HEK293T (cell line): Measurements from ENCODE around the gene MYO18B.

ENCODE experiments used
- CTCF ChIA-PET: fragments of 350-600 bp; formaldehyde crosslinking; extraction: SDS; loops from one replicate; lab custom pipeline; 2021; ENCODE audit warnings: antibody characterized with exemption, inconsistent platforms; lab: Yijun Ruan, JAX
- POLR2A ChIA-PET: fragments of 350-600 bp; formaldehyde crosslinking; extraction: SDS; loops from one replicate; lab custom pipeline; 2020; ENCODE audit warnings: antibody characterized with exemption, inconsistent platforms; lab: Yijun Ruan, JAX
- DNase-seq: peaks from one replicate; pipeline ENCODE4 v3.0.0; 2012; ENCODE audit warnings: mixed read lengths; ENCODE audit errors: extremely low spot score
- ARNT ChIP-seq: fragments of 450-650 bp; IDR thresholded peaks from 2 replicates; pipeline ENCODE4 v1.6.1; 2017; ENCODE audit warnings: mild to moderate bottlenecking
- BHLHE40 ChIP-seq: fragments of 450-650 bp; IDR thresholded peaks from 2 replicates; pipeline ENCODE4 v1.6.1; 2016; ENCODE audit warnings: mild to moderate bottlenecking, moderate library complexity, borderline replicate concordance
- CTBP1 ChIP-seq: fragments of 450-650 bp; IDR thresholded peaks from 2 replicates; pipeline ENCODE4 v1.6.1; 2016; ENCODE audit warnings: borderline replicate concordance
- ELF4 ChIP-seq: fragments of 450-650 bp; IDR thresholded peaks from 2 replicates; pipeline ENCODE4 v1.6.1; 2017; ENCODE audit warnings: antibody characterized with exemption
- FOXA1 ChIP-seq: fragments of 450-650 bp; IDR thresholded peaks from 2 replicates; pipeline ENCODE4 v1.6.1; 2016; ENCODE audit warnings: mild to moderate bottlenecking
- FOXK2 ChIP-seq: fragments of 450-650 bp; IDR thresholded peaks from 2 replicates; pipeline ENCODE4 v1.6.1; 2016; ENCODE audit warnings: mild to moderate bottlenecking
- FOXM1 ChIP-seq: fragments of 450-650 bp; IDR thresholded peaks from 2 replicates; pipeline ENCODE4 v1.6.1; 2017; ENCODE audit warnings: mild to moderate bottlenecking, borderline replicate concordance
- HDGF ChIP-seq: fragments of 450-650 bp; IDR thresholded peaks from 2 replicates; pipeline ENCODE4 v1.6.1; 2017; ENCODE audit warnings: antibody characterized with exemption, borderline replicate concordance
- L3MBTL2 ChIP-seq: fragments of 450-650 bp; conservative IDR thresholded peaks from 2 replicates; pipeline ENCODE4 v1.6.1; 2016; ENCODE audit warnings: mild to moderate bottlenecking
- LEF1 ChIP-seq: fragments of 450-650 bp; IDR thresholded peaks from 2 replicates; pipeline ENCODE4 v1.6.1; 2017; ENCODE audit warnings: mild to moderate bottlenecking, borderline replicate concordance
- NFRKB ChIP-seq: fragments of 450-650 bp; IDR thresholded peaks from 2 replicates; pipeline ENCODE4 v1.6.1; 2016; ENCODE audit warnings: mild to moderate bottlenecking, moderate library complexity
- SP1 ChIP-seq: fragments of 450-650 bp; IDR thresholded peaks from 2 replicates; pipeline ENCODE4 v1.6.1; 2017
- SUZ12 ChIP-seq: fragments of 450-650 bp; IDR thresholded peaks from 2 replicates; pipeline ENCODE4 v1.6.1; 2016; ENCODE audit warnings: mild to moderate bottlenecking
- TARDBP ChIP-seq: fragments of 450-650 bp; IDR thresholded peaks from 2 replicates; pipeline ENCODE4 v1.6.1; 2016
- ZNF384 ChIP-seq: fragments of 450-650 bp; IDR thresholded peaks from 2 replicates; pipeline ENCODE4 v1.6.1; 2016
- TF ChIP-seq, protein P1 (sequence below): fragments of 450-650 bp; IDR thresholded peaks from 2 replicates; pipeline ENCODE4 v1.6.1; 2016

MYO18B gene

DNA sequence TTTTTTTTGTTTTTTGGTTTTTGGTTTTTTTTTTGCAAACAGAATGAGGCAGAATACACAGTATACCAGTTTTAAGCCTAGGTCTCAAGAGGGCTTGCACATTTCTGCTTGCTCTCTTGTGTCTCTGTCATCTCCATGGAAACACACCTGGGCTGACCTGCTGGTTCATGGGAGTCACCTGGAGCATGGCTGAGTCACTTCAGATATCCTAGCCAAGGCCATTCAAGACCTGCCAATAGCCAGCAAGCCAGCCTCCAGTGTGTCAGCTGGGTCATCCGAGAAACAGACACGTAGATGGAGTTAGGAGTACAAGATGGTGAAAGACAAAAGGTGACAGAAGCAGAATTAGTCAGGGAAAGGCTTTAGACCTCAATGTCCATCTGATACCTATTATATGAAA is 303.1 kb downstream of the MYO18B start:
- TF ChIP-seq NFRKB (no peak), ZNF384 (no peak), BHLHE40 (no peak), FOXM1 (no peak), ARNT (no peak), LEF1 (no peak), CTBP1 (no peak), FOXA1 (no peak), FOXK2 (no peak), ELF4 (no peak), TARDBP (no peak), SP1 (no peak)
- TF ChIP-seq, protein P1, sequence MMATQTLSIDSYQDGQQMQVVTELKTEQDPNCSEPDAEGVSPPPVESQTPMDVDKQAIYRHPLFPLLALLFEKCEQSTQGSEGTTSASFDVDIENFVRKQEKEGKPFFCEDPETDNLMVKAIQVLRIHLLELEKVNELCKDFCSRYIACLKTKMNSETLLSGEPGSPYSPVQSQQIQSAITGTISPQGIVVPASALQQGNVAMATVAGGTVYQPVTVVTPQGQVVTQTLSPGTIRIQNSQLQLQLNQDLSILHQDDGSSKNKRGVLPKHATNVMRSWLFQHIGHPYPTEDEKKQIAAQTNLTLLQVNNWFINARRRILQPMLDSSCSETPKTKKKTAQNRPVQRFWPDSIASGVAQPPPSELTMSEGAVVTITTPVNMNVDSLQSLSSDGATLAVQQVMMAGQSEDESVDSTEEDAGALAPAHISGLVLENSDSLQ = no peak
- no peak for DNase-seq
- ChIA-PET POLR2A (no interaction called here), CTCF (no interaction called here)

DNA sequence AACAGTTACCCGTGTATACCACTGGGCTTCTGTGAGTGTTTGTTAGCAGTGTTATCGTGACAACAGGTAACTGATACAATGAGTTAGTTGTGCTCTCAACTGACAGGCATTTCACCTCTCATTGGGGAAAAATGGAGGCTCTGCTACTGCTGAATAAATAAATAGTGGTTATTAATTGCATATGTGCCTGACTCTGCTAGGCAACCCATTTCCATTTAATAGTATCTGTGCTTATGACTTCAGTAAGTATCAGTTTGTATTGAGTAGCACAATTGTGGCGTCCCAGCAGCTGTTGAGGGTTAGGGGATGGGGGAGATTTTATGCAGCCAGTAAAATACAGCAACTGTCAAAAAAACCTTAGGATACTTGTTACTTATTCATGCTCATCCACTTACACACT is 303.9 kb downstream of the MYO18B start:
- no peak for TF ChIP-seq TARDBP
- no peak for TF ChIP-seq HDGF
- ChIA-PET POLR2A (no interaction called here), CTCF (no interaction called here)
- no peak for DNase-seq

DNA sequence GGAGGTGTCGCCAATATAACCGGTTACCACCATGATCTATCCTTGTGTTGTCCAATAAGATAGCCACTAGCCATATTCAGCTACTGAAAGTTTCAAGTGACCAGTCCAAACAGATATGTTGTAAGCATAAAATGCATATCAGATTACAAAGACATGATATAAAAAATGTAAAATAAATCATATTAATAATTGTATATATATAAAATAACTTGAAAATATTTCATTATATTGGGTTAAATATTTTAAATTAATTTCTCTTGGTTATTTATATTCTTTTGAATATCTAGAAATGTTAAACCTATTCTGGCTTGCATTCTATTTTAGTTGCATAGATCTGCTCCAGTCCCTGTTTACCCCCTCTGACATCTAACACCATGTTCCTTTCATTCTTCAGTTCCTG is 305.5 kb downstream of the MYO18B start:
- TF ChIP-seq NFRKB (no peak), FOXK2 (no peak), L3MBTL2 (no peak), SUZ12 (no peak), TARDBP (no peak), SP1 (no peak), ELF4 (no peak)
- DNase-seq = no peak
- POLR2A ChIA-PET = no interaction called here
- CTCF ChIA-PET = no interaction called here

DNA sequence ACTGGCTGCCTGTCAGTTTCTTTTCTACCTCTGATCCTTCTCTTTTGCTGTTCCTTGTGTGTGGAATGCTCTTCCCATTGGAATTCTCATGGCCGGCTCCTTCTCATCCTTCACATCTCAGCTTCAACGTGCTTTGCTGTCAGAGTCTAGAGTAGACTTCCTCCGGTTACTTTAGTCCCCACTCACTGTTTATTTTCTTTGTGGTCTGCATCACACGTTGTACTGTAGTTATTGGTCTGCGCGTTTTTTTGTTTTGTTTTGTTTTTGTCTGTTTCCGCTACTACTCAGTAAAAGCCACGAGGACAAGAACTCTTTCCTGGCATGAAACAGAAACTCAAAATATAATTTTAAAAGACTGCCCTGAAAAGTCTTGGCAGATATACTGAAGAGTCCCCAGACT is 305.9 kb downstream of the MYO18B start:
- TF ChIP-seq NFRKB (no peak), SUZ12 (no peak), BHLHE40 (no peak), FOXA1 (no peak), ARNT (no peak), ZNF384 (no peak), TARDBP (no peak), FOXK2 (no peak), L3MBTL2 (no peak), LEF1 (no peak), CTBP1 (no peak), HDGF (no peak), SP1 (no peak), FOXM1 (no peak), ELF4 (no peak)
- TF ChIP-seq, protein P1 = no peak
- CTCF ChIA-PET = no interaction called here
- DNase-seq = no peak
- POLR2A ChIA-PET = no interaction called here

DNA sequence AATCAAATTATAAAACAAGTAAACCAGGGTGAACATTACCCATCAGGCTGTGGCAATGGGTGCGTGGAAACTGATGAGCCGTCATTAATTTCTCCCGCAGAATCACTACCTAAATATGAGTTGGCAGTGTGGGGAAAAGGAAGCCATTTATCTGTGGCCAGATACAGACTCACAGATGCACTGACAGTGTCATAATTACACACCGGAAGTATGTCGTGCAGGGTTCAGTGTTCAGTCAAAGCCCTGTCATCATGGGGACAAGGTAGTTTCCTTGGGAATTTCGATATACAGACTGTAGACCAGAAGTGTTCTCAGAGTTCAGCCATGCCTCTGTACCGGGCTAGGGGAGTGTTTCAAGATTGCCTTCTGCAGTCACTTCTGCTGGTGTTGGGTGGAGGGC is 308.1 kb downstream of the MYO18B start:
- CTCF ChIA-PET = no interaction called here
- no peak for TF ChIP-seq FOXK2
- TF ChIP-seq L3MBTL2 = no peak
- no peak for TF ChIP-seq ELF4
- TF ChIP-seq SP1 = no peak
- TF ChIP-seq FOXM1 = no peak
- TF ChIP-seq ARNT = no peak
- no peak for TF ChIP-seq CTBP1
- TF ChIP-seq TARDBP = no peak
- TF ChIP-seq SUZ12 = no peak
- no peak for TF ChIP-seq ZNF384
- TF ChIP-seq FOXA1 = no peak
- TF ChIP-seq, protein P1 = no peak
- DNase-seq = no peak
- POLR2A ChIA-PET = no interaction called here

- POLR2A ChIA-PET = no interaction called here
- CTCF ChIA-PET = no interaction called here
- no peak for TF ChIP-seq SP1
- no peak for TF ChIP-seq HDGF
- no peak for TF ChIP-seq SUZ12
- TF ChIP-seq NFRKB = no peak
- TF ChIP-seq ELF4 = no peak
- no peak for TF ChIP-seq FOXK2
- no peak for TF ChIP-seq ZNF384
- no peak for TF ChIP-seq ARNT
- no peak for TF ChIP-seq LEF1
- no peak for TF ChIP-seq TARDBP
- TF ChIP-seq, protein P1 = no peak
- TF ChIP-seq FOXM1 = no peak
- no peak for DNase-seq
Observed at GRCh38 chr22:26053737-26054316, 311.8 kb downstream of the MYO18B start.
